Bronchial epithelial cell (primary cell): Measurements from ENCODE around the gene DAB2IP. TPM values are rescaled to one million over a fixed set of nuclear protein-coding genes. Genes with fewer than 3 reads are reported as not detected.

Source experiments
- DNase-seq: peaks from one replicate; pipeline ENCODE4 v3.0.0-alpha.2; 2010; ENCODE audit warnings: low read depth
- FAIRE-seq: peaks from 2 replicates; lab custom pipeline; 2011; peaks lifted over from hg19 to GRCh38; lab: Jason Lieb, UNC
- H3K27me3 ChIP-seq: 2 replicates; pipeline ENCODE4 v1.5.1; 2011; ENCODE audit warnings: low read length; ENCODE audit not compliant: control insufficient read depth, insufficient read depth
- H3K36me3 ChIP-seq: 2 replicates; pipeline ENCODE4 v1.5.1; 2011; ENCODE audit warnings: low read length; ENCODE audit not compliant: control insufficient read depth, insufficient read depth
- H3K4me3 ChIP-seq: 2 replicates; pipeline ENCODE4 v1.5.1; 2011; ENCODE audit warnings: mild to moderate bottlenecking, low read depth, low read length, control low read depth
- total RNA-seq: library from RNA; depleted of rRNA; stranded (reverse); fragments of >200 nt; gene quantifications from 2 replicates; pipeline ENCODE4 v1.2.1, GENCODE V29; 2014
- TF ChIP-seq, protein P1 (sequence below): IDR thresholded peaks from 2 replicates; pipeline ENCODE4 v1.5.1; 2011; ENCODE audit warnings: mild to moderate bottlenecking, moderate library complexity, low read length, control low read depth, inconsistent platforms; ENCODE audit not compliant: insufficient read depth, severe bottlenecking

The DAB2IP gene
- total RNA-seq, 1 donor from 2014 or later = 8.4 TPM

DNA sequence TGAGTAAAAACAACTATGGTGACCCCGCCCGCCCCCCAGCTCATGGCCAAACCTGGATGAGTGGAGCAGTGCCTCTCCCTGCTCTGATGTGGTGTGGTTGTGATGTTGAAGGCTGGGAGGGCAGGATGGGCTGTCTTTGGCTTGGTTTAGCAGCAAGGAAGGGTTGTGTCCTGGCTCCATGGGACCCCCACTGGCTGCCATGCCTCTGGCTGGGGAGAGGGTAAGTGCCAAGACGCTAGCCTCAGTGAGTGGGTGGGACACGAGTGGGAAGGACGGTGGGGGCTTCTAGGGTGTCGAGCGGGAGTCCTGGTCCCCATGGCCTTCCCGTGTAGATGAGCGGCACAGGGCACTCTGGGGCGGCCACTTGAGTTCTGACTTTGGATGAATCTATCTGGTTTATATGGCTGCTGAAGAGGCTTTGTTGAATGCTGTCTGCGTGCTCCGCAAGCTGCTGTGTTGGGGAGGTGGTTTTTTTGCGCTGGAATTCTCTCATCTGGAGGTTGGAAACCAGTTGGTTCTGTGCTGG lies 50.4 kb downstream of the DAB2IP start:
- no peak for DNase-seq
- Histone ChIP-seq H3K27me3 (no peaks in the 10 kb centered on the region), H3K4me3 (no peak overlapping the region), H3K36me3 (peaks cover 3% of the 10 kb centered on the region)
- FAIRE-seq = no peak
- TF ChIP-seq, protein P1, sequence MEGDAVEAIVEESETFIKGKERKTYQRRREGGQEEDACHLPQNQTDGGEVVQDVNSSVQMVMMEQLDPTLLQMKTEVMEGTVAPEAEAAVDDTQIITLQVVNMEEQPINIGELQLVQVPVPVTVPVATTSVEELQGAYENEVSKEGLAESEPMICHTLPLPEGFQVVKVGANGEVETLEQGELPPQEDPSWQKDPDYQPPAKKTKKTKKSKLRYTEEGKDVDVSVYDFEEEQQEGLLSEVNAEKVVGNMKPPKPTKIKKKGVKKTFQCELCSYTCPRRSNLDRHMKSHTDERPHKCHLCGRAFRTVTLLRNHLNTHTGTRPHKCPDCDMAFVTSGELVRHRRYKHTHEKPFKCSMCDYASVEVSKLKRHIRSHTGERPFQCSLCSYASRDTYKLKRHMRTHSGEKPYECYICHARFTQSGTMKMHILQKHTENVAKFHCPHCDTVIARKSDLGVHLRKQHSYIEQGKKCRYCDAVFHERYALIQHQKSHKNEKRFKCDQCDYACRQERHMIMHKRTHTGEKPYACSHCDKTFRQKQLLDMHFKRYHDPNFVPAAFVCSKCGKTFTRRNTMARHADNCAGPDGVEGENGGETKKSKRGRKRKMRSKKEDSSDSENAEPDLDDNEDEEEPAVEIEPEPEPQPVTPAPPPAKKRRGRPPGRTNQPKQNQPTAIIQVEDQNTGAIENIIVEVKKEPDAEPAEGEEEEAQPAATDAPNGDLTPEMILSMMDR = no peak

DNA sequence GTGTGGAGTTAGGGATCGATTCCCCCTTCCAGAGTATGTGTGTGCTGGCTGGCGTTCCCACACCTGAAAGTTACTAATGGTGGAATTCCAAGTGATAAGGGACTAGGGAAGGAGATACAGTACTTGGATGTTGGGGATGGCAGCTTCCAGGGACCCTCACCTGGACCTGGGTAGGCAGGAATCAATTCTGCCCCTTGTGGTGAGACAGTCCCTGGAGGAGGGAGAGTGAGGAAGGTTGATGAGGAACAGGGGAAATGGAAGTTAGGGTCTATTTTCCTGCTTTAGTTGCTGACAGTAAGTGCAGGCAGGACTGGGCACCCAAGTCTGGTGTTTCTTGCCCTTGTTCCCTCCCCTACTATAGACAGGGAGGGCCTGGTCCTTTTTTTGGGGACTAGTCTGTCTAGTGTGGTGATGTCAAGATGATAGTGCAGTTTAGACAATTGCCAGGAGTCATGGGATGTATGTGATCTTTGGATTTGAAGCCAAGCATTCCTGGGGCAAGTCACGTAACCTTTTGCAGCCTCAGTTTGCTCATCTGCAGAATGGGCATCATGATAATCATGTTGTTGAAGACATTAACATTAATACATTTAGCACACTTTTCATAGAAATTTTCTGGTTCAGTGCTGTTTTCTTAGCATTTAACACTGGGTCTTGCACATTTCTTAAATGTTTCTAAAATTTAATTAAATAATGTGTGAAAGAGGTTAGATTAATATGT lies 51.7 kb downstream of the DAB2IP start:
- no peak overlapping the region for H3K4me3 ChIP-seq
- FAIRE-seq (no peak), DNase-seq (no peak)
- H3K27me3 ChIP-seq = no peaks in the 10 kb centered on the region
- H3K36me3 ChIP-seq = peaks cover 3% of the 10 kb centered on the region
- TF ChIP-seq, protein P1 = peak; percentile 39

DNA sequence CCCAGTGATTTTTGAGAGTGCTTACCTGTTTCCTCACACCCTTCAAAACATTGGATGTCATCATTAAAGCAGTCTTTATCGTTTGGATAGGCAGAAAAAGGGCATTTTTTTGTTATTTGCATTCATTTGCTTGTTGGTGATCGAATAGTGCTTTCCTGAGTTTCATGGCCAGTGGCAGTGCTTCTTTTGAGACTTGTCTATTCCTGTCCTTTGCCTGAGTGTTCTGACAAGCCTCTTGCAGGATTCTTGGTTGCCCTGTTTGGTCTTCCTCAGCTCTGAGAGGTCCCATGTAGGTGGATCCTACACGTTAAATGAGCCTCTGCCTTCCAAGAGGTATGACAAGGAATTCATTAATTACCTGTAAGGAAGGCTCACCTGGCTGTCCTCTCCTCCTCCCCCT lies 52.8 kb downstream of the DAB2IP start:
- TF ChIP-seq, protein P1 = no peak
- DNase-seq = peak; percentile 74
- no peak overlapping the region for H3K4me3 ChIP-seq

DNA sequence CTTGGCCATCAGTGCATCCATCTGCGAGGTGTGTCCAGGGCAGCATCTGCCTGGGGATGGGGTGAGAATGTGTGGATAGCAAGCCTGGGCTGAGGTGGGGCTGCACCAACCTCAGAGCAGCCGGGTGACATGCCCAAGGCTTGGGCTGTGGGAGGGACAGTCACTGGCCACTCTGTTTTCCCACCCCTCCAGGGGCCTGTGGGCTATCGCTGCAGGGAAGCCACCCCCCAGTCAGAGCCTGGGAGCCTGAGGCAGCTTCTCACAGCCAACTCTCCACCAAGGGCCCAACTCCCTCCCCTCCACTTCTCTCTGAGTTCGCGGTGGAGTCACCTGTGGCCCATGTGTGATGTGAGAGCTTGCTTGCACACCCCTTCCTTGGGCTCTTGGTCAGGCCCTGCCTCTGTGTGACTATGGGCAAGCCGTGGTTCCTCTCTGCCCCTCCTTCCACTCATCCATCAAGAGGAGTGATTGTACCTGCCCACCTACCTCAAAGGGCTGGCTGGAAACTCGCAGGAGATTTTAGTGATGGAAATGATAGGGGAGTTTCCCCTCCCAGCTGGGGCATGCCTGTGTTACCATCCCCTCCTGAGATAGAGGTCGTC lies 54.8 kb downstream of the DAB2IP start:
- DNase-seq = no peak
- FAIRE-seq = no peak
- H3K36me3 ChIP-seq = peaks cover 7% of the 10 kb centered on the region
- TF ChIP-seq, protein P1 = no peak
- no peak overlapping the region for H3K4me3 ChIP-seq
- H3K27me3 ChIP-seq = no peaks in the 10 kb centered on the region

More for the DNA sequence above, 52.8 kb downstream of the DAB2IP start:
- FAIRE-seq = no peak
- no peaks in the 10 kb centered on the region for H3K27me3 ChIP-seq
- peaks cover 4% of the 10 kb centered on the region for H3K36me3 ChIP-seq

DNA sequence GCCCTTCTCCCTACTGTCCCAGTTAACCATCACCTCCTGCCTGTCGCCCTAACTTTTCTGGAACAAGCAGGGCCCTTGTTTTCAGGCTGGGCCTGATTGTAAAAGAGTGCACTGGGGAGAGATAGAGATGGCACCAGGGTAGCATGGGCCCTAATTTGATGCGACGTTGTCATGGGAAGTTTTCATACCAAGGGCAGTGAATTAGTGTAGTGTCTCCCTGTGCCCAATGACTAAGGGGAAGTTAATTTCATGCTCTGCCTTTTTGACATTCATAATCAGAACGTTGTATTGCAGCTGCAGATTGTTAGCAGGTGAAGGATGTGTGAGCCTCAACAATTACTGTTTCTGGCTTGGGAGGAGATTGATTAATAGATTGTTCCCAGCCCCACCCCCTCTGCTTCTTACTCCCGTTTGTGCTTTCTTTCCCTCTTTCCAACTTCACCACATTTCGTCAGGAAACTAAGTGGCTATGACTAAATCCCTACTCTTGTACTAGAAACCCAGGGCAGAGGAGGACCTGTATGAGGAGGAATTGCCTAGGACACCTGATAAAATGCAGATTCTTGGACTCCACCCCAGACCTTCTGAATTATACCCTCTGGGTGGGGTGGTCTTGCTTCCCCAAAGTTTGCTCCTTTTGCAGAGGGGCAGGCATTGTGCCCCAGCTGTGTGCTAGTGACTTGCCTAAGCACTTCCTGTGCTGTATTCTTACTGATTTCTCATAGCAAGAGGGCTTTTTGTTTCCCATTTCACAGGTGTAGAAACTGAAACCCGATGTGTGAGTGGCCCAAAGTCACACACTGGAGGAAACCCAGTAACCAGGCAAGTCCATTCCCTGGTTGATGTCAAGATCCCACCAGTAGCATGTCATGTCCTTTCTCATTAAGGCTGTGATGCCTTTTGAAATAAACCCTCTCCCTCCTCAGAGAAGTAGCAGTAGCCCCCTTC lies 56.3 kb downstream of the DAB2IP start:
- peaks cover 9% of the 10 kb centered on the region for H3K36me3 ChIP-seq
- FAIRE-seq (no peak), DNase-seq (no peak)
- no peaks in the 10 kb centered on the region for H3K27me3 ChIP-seq
- no peak overlapping the region for H3K4me3 ChIP-seq
- TF ChIP-seq, protein P1 = no peak
